ENCODE measurements around the gene GIMAP7. TPM values are rescaled to one million over a fixed set of nuclear protein-coding genes. Genes with fewer than 3 reads are reported as not detected.

The GIMAP7 gene
- total RNA-seq, 1 experiment from 2014 or later = not detected

DNA sequence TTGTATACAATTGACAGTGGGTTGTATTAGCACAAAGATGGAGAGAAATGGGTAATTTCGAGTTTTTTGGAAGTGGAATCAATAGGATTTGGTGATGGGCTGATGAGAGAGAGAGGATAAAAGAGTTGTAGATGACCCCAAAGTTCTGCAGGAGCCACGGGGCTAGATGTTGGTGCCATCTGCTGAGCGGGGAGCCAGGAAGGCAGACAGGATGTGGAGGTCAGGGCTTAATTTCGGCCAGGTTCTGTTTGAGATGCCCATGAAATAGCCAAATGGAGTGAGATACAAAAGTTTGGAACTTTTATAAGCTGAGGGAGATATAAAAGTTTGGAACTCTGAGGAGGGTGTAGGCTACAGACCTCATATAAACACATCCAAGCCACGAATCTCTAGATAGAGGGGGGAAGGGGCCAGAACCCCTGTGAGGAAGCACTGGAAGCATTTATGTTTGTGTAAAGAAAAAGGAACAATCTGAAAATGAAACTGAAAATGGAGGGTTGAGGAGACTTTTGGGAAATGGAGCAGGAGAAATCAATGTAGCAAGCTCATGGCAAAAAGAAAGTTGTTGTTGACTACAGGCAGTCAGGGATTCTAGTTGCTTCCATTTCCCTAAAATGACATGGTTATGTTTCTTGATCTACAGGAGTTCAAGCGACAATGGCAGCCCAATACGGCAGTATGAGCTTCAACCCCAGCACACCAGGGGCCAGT lies 54.7 kb downstream of the GIMAP7 start:
- Mint-ChIP-seq H3K4me1 (ENCODE audit: low read depth, unreplicated experiment) (no peaks in the 10 kb centered on the region), H3K27me3 (ENCODE audit: insufficient read depth, unreplicated experiment) (peaks cover 9% of the 10 kb centered on the region), H3K9me3 (ENCODE audit: unreplicated experiment) (no peaks in the 10 kb centered on the region), H3K36me3 (ENCODE audit: insufficient read depth, unreplicated experiment) (no peaks in the 10 kb centered on the region), H3K27ac (ENCODE audit: unreplicated experiment) (no peak overlapping the region), H3K4me3 (ENCODE audit: unreplicated experiment) (no peak overlapping the region)
- ChIA-PET POLR2A (no interaction called here), CTCF (no interaction called here)
- DNase-seq = no peak
- H3K27me3 ChIP-seq (replicated peaks; ENCODE audit: control insufficient read depth, insufficient read depth, low read length) = no peaks in the 10 kb centered on the region; the same call in 1 of the 2 replicates
- H3K4me3 ChIP-seq (ENCODE audit: low read depth, low read length) = no peak overlapping the region
- TF ChIP-seq, protein P1, sequence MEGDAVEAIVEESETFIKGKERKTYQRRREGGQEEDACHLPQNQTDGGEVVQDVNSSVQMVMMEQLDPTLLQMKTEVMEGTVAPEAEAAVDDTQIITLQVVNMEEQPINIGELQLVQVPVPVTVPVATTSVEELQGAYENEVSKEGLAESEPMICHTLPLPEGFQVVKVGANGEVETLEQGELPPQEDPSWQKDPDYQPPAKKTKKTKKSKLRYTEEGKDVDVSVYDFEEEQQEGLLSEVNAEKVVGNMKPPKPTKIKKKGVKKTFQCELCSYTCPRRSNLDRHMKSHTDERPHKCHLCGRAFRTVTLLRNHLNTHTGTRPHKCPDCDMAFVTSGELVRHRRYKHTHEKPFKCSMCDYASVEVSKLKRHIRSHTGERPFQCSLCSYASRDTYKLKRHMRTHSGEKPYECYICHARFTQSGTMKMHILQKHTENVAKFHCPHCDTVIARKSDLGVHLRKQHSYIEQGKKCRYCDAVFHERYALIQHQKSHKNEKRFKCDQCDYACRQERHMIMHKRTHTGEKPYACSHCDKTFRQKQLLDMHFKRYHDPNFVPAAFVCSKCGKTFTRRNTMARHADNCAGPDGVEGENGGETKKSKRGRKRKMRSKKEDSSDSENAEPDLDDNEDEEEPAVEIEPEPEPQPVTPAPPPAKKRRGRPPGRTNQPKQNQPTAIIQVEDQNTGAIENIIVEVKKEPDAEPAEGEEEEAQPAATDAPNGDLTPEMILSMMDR (IDR thresholded peaks at IDR 0.05; ENCODE audit: insufficient read depth in 1 of 2, low read depth in 1 of 2, low read length in 1 of 2, severe bottlenecking in 1 of 2, unreplicated experiment in 1 of 2) = no peak
- no peaks in the 10 kb centered on the region for H3K9me3 ChIP-seq
- BruUV-seq (replicated peaks) = no TSS peak
- no peaks in the 10 kb centered on the region for H3K4me1 ChIP-seq
- H3K36me3 ChIP-seq (ENCODE audit: control insufficient read depth, insufficient read depth, low read length) = no peaks in the 10 kb centered on the region
- intact Hi-C loops (cut with micrococcal nuclease; ENCODE audit: unreplicated experiment) = no loop called here

Other genes starting within 250 kb of the GIMAP7 start
- gene LRRC61, start 191.5 kb upstream of the GIMAP7 start, total RNA-seq (2022) = 32.4 and 35.8 TPM in 2 replicates
- gene ACTR3C, start 191.3 kb upstream of the GIMAP7 start, total RNA-seq (2022) = 8.0 and 9.2 TPM in 2 replicates
- not detected in 2 replicates for gene RARRES2, start 173.2 kb upstream of the GIMAP7 start, total RNA-seq (2022)
- gene REPIN1, start 146.1 kb upstream of the GIMAP7 start, total RNA-seq (2022) = 141 and 148 TPM in 2 replicates
- 4.0 and 4.4 TPM in 2 replicates for gene ZNF775, start 135.5 kb upstream of the GIMAP7 start, total RNA-seq (2022)
- 0.07 TPM in 1 of 2 replicates, not detected in the other for gene GIMAP8, start 64.2 kb upstream of the GIMAP7 start, total RNA-seq (2022)
- not detected in 2 replicates for gene GIMAP4, start 52.5 kb downstream of the GIMAP7 start, total RNA-seq (2022)
- not detected in 2 replicates for gene GIMAP6, start 117.5 kb downstream of the GIMAP7 start, total RNA-seq (2022)
- not detected in 2 replicates for gene GIMAP2, start 170.8 kb downstream of the GIMAP7 start, total RNA-seq (2022)
- gene GIMAP1, start 201.7 kb downstream of the GIMAP7 start, total RNA-seq (2022) = not detected in 2 replicates
- gene GIMAP5, start 222.5 kb downstream of the GIMAP7 start, total RNA-seq (2022) = not detected in 2 replicates

Data from Caco-2 (cell line).